HG03575 (cell line): ENCODE data around the gene SLC16A4.
"Not testable (repeated sequence)": the region's sequence is repeated elsewhere in the genome, so short reads cannot be mapped to it uniquely, and the experiment has no call there.

Experiments used
- ATAC-seq: cut with Tn5 transposase; IDR thresholded peaks from one replicate; pipeline ENCODE4 v1.9.1; 2021; ENCODE audit not compliant: unreplicated experiment, insufficient number of reproducible peaks, low FRiP score; ENCODE audit errors: extremely low read depth

SLC16A4 gene

GRCh38 chr1:110390692-110391245 is at the start of gene SLC16A4:
TSS of gene SLC16A4 (minus strand) at chr1:110391026. CDS start at chr1:110389323, 1,703 bp downstream.
- no peak for ATAC-seq

DNA sequence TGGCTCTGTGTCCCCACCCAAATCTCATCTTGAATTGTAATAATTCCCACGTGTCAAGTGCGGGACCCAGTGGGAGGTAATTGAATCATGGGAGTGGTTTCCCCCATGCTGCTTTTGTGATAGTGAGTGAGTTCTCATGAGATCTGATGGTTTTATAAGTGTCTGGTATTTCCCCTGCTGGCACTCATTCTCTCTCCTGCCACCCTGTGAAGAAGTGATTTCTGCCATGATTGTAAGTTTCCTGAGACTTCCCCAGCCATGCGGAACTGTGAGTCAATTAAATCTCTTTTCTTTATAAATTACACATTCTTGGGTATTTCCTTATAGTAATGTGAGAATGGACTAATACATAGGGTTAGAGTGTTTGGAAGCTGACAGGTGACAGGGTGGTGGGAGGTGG is 49.0 kb upstream of the SLC16A4 start:
- ATAC-seq = not testable (repeated sequence)

GRCh38 chr1:110438893-110439292 is 48.1 kb upstream of the SLC16A4 start:
- ATAC-seq = no peak

DNA sequence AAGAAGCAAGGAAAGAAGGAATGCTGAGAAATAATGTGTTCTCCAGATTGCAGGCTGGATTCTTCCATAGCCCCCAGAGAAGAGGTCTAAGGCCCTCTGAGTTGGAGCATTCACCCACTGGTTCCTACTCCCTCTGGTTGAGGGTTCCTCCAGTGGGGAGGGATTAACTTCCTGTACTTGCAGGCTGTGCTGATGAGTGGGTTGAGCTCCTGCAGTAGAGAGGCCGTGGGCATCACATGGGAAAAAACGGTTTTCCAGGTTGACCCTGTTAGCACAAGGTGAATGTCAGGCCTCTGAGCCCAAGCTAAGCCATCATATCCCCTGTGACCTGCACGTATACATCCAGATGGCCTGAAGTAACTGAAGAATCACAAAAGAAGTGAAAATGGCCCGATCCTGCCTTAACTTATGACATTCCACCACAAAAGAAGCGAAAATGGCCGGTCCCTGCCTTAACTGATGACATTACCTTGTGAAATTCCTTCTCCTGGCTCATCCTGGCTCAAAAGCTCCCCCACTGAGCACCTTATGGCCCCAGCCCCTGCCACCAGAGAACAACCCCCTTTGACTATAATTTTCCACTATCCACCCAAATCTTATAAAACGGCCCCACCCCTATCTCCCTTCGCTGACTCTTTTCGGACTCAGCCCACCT is 46.9 kb upstream of the SLC16A4 start:
- not testable (repeated sequence) for ATAC-seq

GRCh38 chr1:110436635-110437034 is 45.8 kb upstream of the SLC16A4 start:
- no peak for ATAC-seq

- ATAC-seq = no peak
Observed at GRCh38 chr1:110434946-110435345, 44.1 kb upstream of the SLC16A4 start.

GRCh38 chr1:110433803-110434202 is 43.0 kb upstream of the SLC16A4 start:
- ATAC-seq = no peak

- ATAC-seq = no peak
Observed at GRCh38 chr1:110433213-110433612, 42.4 kb upstream of the SLC16A4 start.

DNA sequence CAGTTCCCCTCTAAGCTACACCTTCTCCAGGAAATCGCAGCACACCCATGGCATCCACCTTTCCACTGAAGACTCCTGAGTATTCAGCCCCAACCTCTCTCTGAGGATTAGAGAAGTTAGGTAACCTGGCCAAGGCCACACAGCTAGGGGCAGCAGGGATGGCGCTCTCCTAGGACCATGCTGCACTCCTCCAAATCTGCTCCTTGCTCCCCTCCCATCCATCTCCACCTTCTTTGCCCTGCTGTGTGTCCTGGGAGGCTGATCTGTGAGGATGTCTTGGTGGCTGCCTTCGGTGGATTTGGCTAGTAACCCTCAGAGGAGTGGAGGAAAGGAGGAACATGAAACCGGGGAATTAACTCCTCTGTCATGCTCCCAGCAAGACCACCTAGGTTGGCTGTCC is 40.1 kb upstream of the SLC16A4 start:
- no peak for ATAC-seq

GRCh38 chr1:110430366-110430765 is 39.5 kb upstream of the SLC16A4 start:
- ATAC-seq = no peak

DNA sequence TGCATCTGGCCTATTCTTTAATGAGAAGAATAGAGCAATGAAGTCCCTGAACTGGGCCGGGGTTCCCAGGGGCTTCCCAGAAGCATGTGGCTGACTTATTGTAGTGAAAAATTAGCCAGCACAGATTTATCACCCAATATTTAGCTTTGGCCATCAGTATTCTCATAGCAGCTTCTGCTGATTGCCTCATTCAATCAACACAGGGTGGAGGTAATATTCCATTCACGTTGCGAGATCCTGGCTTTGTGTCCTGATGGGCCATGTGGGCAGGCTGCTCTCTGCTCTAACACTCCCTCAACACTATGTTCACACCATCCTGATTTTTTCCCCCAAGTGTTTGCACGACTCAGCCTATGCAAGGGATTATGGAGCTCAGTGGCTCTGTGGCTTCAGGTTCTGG is 38.1 kb upstream of the SLC16A4 start:
- no peak for ATAC-seq

DNA sequence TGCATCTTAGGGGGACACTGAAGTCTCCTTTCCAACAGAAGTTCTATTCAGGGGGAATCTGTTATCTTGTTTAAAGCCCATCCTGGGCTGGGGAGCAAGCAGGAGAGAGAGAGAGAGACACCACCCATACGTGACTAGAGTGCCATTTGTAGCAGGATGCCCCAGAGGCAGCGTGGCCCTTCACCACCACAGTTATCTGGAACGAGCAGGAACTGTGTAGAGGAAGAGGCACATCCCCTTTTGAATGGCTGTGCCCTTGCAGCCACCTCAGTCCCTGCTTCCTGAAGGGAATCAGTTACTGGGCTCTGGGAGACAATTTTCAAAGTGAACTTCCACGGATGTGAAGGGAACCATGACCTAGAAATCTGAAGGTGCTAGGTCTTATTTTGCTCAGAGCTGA is 36.0 kb upstream of the SLC16A4 start:
- ATAC-seq = no peak

DNA sequence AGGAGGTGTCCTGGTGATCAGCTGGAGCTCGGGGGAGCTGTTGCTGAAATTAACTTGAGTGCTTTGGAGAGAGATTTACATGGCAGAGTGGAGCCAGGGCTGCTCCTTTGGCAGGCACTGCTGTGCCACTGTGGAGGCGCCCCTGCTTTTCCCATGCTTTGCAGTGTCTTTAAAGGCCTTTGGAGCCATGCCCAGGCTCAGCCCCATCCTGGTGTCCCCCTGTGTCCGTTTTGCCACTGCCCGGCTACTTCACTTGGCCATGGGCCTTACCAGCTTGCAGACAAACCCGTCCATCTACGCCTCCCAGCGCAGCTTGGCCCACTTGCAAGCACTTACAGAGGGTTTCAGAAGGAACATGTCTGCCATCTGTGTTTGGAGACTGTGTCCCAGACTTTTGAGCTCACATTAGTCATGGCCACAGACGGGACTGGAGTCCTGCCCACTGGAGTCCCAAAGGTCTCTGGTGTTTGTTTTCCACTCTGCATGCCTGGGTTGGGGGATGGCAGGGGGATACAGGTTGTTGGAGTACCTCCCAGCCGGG is 34.9 kb upstream of the SLC16A4 start:
- no peak for ATAC-seq

DNA sequence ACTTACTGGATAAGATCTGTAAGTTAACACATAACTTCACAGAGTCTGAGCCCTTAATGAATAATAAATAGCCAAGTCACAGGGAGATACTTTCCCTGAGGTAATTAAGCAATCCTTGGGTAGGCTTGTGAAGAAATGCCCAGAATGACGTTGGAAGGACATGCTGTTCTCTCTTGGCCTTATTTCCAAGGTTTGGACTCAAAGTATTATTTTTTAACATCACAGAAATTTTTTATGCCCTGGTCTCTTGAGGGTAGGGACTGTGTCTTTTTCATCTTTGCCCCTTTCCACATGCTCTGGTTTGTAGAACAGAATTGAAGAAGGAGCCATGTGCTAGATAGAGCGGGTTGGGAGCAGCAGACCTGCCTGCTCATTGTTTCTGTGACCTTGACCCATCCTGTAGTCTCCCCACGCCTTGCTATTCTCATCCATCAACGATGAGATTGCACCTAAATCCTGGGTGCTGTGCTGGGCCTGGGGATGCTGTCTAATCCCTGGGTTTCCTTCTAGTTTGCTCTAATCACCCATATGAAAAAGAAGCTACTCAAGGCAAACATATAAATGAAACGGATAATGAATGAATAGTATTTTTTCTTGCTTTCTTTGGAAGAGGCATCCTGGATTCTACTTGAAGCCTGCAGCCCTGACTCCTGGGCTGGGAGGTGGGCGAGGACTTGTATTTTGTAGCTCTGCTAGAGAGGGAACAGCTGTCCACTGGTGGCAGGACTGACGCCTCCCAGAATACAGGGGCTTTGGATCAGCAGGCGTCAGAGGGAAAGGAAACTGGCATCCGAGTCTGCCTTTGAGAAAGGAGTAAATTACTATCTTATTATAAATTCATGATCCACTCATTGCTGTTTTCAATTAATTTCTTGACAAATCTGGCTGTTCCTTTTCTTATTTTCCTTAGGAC is 34.1 kb upstream of the SLC16A4 start:
- no peak for ATAC-seq

GRCh38 chr1:110420874-110421793 is 30.3 kb upstream of the SLC16A4 start:
- no peak for ATAC-seq

GRCh38 chr1:110420023-110420662 is 29.3 kb upstream of the SLC16A4 start:
- ATAC-seq = no peak

GRCh38 chr1:110418729-110419128 is 27.9 kb upstream of the SLC16A4 start:
- ATAC-seq = no peak

- ATAC-seq = not testable (repeated sequence)
Observed at GRCh38 chr1:110413045-110413444, 22.2 kb upstream of the SLC16A4 start.
